Hematopoietic multipotent progenitor cell (in vitro differentiated cells): Measurements from ENCODE around the gene PLPP7. TPM values are rescaled to one million over a fixed set of nuclear protein-coding genes. Genes with fewer than 3 reads are reported as not detected.
A peak's percentile ranks its signal among the peaks of the same experiment; 100 is the strongest.
"Not testable (repeated sequence)": the region's sequence is repeated elsewhere in the genome, so short reads cannot be mapped to it uniquely, and the experiment has no call there.

Source experiments
- DNase-seq, 3 donors: peaks; one replicate each; pipeline ENCODE4 v3.0.0-alpha.2; 2011 to 2015; ENCODE audit warnings: low read depth in 2 of 3, low spot score in 2 of 3
- total RNA-seq: library from RNA; depleted of rRNA; stranded (reverse); fragments of >200 nt; gene quantifications from one replicate; pipeline ENCODE4 v1.2.3, GENCODE V29; 2012

PLPP7 gene
- total RNA-seq, 1 donor = 5.9 TPM

GRCh38 chr9:131324736-131325679 is 35.5 kb downstream of the PLPP7 start:
- DNase-seq = no peak

GRCh38 chr9:131329241-131329641 is 39.7 kb downstream of the PLPP7 start:
- no peak for DNase-seq

- peak in 2 of 3 donors; percentile 88 to 94 for DNase-seq
Observed at GRCh38 chr9:131330814-131331600, 41.5 kb downstream of the PLPP7 start.

- not testable (repeated sequence) for DNase-seq
Observed at GRCh38 chr9:131331996-131332395, 42.5 kb downstream of the PLPP7 start.

GRCh38 chr9:131333771-131334628 is 44.5 kb downstream of the PLPP7 start:
- DNase-seq = no peak

- peak in 2 of 3 donors; percentile 47 to 48 for DNase-seq
Observed at GRCh38 chr9:131334629-131335367, 45.3 kb downstream of the PLPP7 start.

GRCh38 chr9:131335368-131335755 is 45.8 kb downstream of the PLPP7 start:
- no peak for DNase-seq

- DNase-seq = no peak
Observed at GRCh38 chr9:131337131-131337848, 47.8 kb downstream of the PLPP7 start.

GRCh38 chr9:131339212-131339611 is 49.7 kb downstream of the PLPP7 start:
- not testable (repeated sequence) for DNase-seq

- not testable (repeated sequence) for DNase-seq
Observed at GRCh38 chr9:131344931-131345535, 55.5 kb downstream of the PLPP7 start.

- no peak for DNase-seq
Observed at GRCh38 chr9:131346559-131346958, 57.0 kb downstream of the PLPP7 start.

- no peak for DNase-seq
Observed at GRCh38 chr9:131347376-131348020, 58.0 kb downstream of the PLPP7 start.

GRCh38 chr9:131348631-131349521 is 59.4 kb downstream of the PLPP7 start:
- no peak for DNase-seq

- no peak for DNase-seq
Observed at GRCh38 chr9:131349522-131349880, 60.0 kb downstream of the PLPP7 start.

GRCh38 chr9:131349881-131350563 is 60.5 kb downstream of the PLPP7 start:
- peak; percentile 60 to 81 (median 78) for DNase-seq

- DNase-seq = peak in 1 of 3 donors; percentile 30
Observed at GRCh38 chr9:131356479-131356878, 67.0 kb downstream of the PLPP7 start.

GRCh38 chr9:131358556-131358955 is 69.0 kb downstream of the PLPP7 start:
- no peak for DNase-seq
